Left lung (tissue), 10 donors: ENCODE results near the gene IMMP2L. TPM values are rescaled to one million over a fixed set of nuclear protein-coding genes. Genes with fewer than 3 reads are reported as not detected.
"Not testable (repeated sequence)": the region's sequence is repeated elsewhere in the genome, so short reads cannot be mapped to it uniquely, and the experiment has no call there.

Source experiments
- ATAC-seq: fragments of 200-7000 bp; cut with Tn5 transposase; one replicate; pipeline ENCODE4 v1.9.1; 2020; ENCODE audit warnings: moderate library complexity
- DNase-seq, 4 donors: peaks; one replicate each; pipeline ENCODE4 v3.0.0-alpha.2; 2013 to 2020
- H3K27ac ChIP-seq, 2 donors: fragments of 200-600 bp; sonication (generic) in 1 of 2; one replicate each; pipeline versions ENCODE4 v1.5.0 to v1.8.0; 2020 to 2021
- H3K27me3 ChIP-seq, 2 donors: fragments of 200-600 bp; sonication (generic) in 1 of 2; one replicate each; pipeline versions ENCODE4 v1.5.0 to v1.8.0; 2020 to 2021
- H3K36me3 ChIP-seq, 2 donors: fragments of 200-600 bp; sonication (generic) in 1 of 2; one replicate each; pipeline versions ENCODE4 v1.5.0 to v1.8.0; 2020 to 2021
- H3K4me1 ChIP-seq, 2 donors: fragments of 200-600 bp; one replicate each; pipeline ENCODE4 v1.8.0; 2021
- H3K4me3 ChIP-seq, 2 donors: fragments of 200-600 bp; sonication (generic) in 1 of 2; one replicate each; pipeline versions ENCODE4 v1.5.0 to v1.8.0; 2020 to 2021; ENCODE audit warnings: mild to moderate bottlenecking in 1 of 2
- H3K9me3 ChIP-seq, 2 donors: fragments of 200-600 bp; sonication (generic) in 1 of 2; one replicate each; pipeline versions ENCODE4 v1.5.0 to v1.8.0; 2020 to 2021
- CTCF ChIP-seq, 2 donors: fragments of 200-600 bp; sonication (generic) in 1 of 2; IDR thresholded peaks; one replicate each; pipeline versions ENCODE4 v1.5.0 to v1.8.0; 2021; ENCODE audit warnings: antibody characterized with exemption in 2 of 2
- intact Hi-C, 2 donors: fragments of 100-400 bp; cut with DNase I; formaldehyde crosslinking; loops; one replicate each; pipeline versions ENCODE4 v1.11.2 to v1.14.2; 2022
- polyA plus RNA-seq, 6 donors: library from polyadenylated mRNA; unstranded; fragments of 120-200 nt; gene quantifications; one replicate each; pipeline ENCODE4 v1.2.1, GENCODE V29; 2013; ENCODE audit not compliant: insufficient read length in 6 of 6
- total RNA-seq, 2 donors: library from RNA; stranded (reverse); fragmentation: NEBNext Ultra II Directional; extraction: Animal tissue kit (Norgen Biotek cat#: 25700); gene quantifications; one replicate each; pipeline ENCODE4 v1.2.1, GENCODE V29; 2021
- donor health status: DM: no; HTN: yes; CAD: no.
- donor health status: DM: no; HTN: no; CAD: no.

Gene IMMP2L
- total and polyA plus RNA-seq, 8 donors, result 10.3 to 30.1 (median 25.7) TPM

- Histone ChIP-seq H3K4me3 (no peak overlapping the region), H3K4me1 (no peaks in the 10 kb centered on the region), H3K36me3 (no peaks in the 10 kb centered on the region), H3K27me3 (no peaks in the 10 kb centered on the region), H3K9me3 (no peaks in the 10 kb centered on the region), H3K27ac (no peak overlapping the region)
- TF ChIP-seq CTCF (IDR thresholded peaks at IDR 0.05), result no peak
- DNase-seq (no peak), ATAC-seq (no peak)
- intact Hi-C loops, result no loop called here
Measured at GRCh38 chr7:111256391-111256790, 305.9 kb downstream of the IMMP2L start.

- no peak for DNase-seq
- no peak for ATAC-seq
- Histone ChIP-seq H3K36me3 (no peaks in the 10 kb centered on the region), H3K4me3 (no peak overlapping the region), H3K27ac (no peak overlapping the region), H3K4me1 (no peaks in the 10 kb centered on the region), H3K27me3 (no peaks in the 10 kb centered on the region), H3K9me3 (no peaks in the 10 kb centered on the region)
- intact Hi-C loops, result no loop called here
- no peak for TF ChIP-seq CTCF (IDR thresholded peaks at IDR 0.05)
Measured at GRCh38 chr7:111255576-111255975, 306.7 kb downstream of the IMMP2L start.

- H3K36me3 ChIP-seq, H3K4me1 ChIP-seq, H3K27me3 ChIP-seq, intact Hi-C loops, H3K9me3 ChIP-seq, DNase-seq, ATAC-seq, H3K4me3 ChIP-seq, H3K27ac ChIP-seq: not testable (repeated sequence)
Measured at GRCh38 chr7:111251365-111251764, 310.9 kb downstream of the IMMP2L start.

- H3K36me3 ChIP-seq, H3K4me1 ChIP-seq, ATAC-seq, H3K27ac ChIP-seq, H3K4me3 ChIP-seq, intact Hi-C loops, DNase-seq, H3K27me3 ChIP-seq, H3K9me3 ChIP-seq: not testable (repeated sequence)
Measured at GRCh38 chr7:111249807-111250206, 312.5 kb downstream of the IMMP2L start.

- H3K36me3 ChIP-seq, result no peaks in the 10 kb centered on the region
- no peaks in the 10 kb centered on the region for H3K9me3 ChIP-seq
- H3K27me3 ChIP-seq, result no peaks in the 10 kb centered on the region
- no peak overlapping the region for H3K27ac ChIP-seq
- TF ChIP-seq CTCF (IDR thresholded peaks at IDR 0.05), result no peak
- intact Hi-C loops, result no loop called here
- H3K4me1 ChIP-seq, result no peaks in the 10 kb centered on the region
- ATAC-seq (no peak), DNase-seq (no peak)
- no peak overlapping the region for H3K4me3 ChIP-seq
Measured at GRCh38 chr7:111242141-111242755, 320.0 kb downstream of the IMMP2L start.

GRCh38 chr7:111240371-111240770 is 321.9 kb downstream of the IMMP2L start:
- Histone ChIP-seq H3K9me3 (no peaks in the 10 kb centered on the region), H3K36me3 (no peaks in the 10 kb centered on the region), H3K27me3 (no peaks in the 10 kb centered on the region), H3K4me3 (no peak overlapping the region), H3K4me1 (no peaks in the 10 kb centered on the region), H3K27ac (no peak overlapping the region)
- peak; percentile 64 for ATAC-seq
- intact Hi-C loops, result no loop called here
- DNase-seq, result no peak
- no peak for TF ChIP-seq CTCF (IDR thresholded peaks at IDR 0.05)
